Heart left ventricle (tissue), 16 donors: ENCODE data around the gene TMEM255A. TPM values are rescaled to one million over a fixed set of nuclear protein-coding genes. Genes with fewer than 3 reads are reported as not detected.

Experiments
- ATAC-seq, 4 donors: fragments of 200-7000 bp; cut with Tn5 transposase; one replicate each; pipeline ENCODE4 v1.9.1; 2020 to 2022; ENCODE audit warnings: moderate library complexity in 4 of 4, mild to moderate bottlenecking in 3 of 4, moderate number of reproducible peaks in 1 of 4
- DNase-seq, 5 donors: peaks; one replicate each; pipeline ENCODE4 v3.0.0-alpha.2; 2020
- H3K27ac ChIP-seq, 12 donors: fragments of 200-600 bp; sonication (generic) in 4 of 12; one replicate each; pipeline versions ENCODE4 v1.5.0 to v1.8.0; 2016 to 2022; ENCODE audit warnings: mild to moderate bottlenecking in 2 of 12
- H3K27me3 ChIP-seq, 9 donors: fragments of 200-600 bp; sonication (generic) in 2 of 9; one replicate each; pipeline versions ENCODE4 v1.5.1 to v1.8.0; 2016 to 2022; ENCODE audit warnings: mild to moderate bottlenecking in 3 of 9
- H3K36me3 ChIP-seq, 9 donors: fragments of 200-600 bp; sonication (generic) in 2 of 9; one replicate each; pipeline versions ENCODE4 v1.5.0 to v1.8.0; 2018 to 2022; ENCODE audit warnings: mild to moderate bottlenecking in 2 of 9
- H3K4me1 ChIP-seq, 12 donors: fragments of 200-600 bp; sonication (generic) in 4 of 12; one replicate each; pipeline versions ENCODE4 v1.5.0 to v1.8.0; 2016 to 2022; ENCODE audit warnings: mild to moderate bottlenecking in 3 of 12
- H3K4me3 ChIP-seq, 12 donors: fragments of 200-600 bp; sonication (generic) in 4 of 12; one replicate each; pipeline versions ENCODE4 v1.5.0 to v1.8.0; 2017 to 2022; ENCODE audit warnings: mild to moderate bottlenecking in 9 of 12, moderate library complexity in 4 of 12
- H3K9me3 ChIP-seq, 12 donors: fragments of 200-600 bp; sonication (generic) in 4 of 12; one replicate each; pipeline versions ENCODE4 v1.5.0 to v1.8.0; 2016 to 2022; ENCODE audit warnings: mild to moderate bottlenecking in 1 of 12
- CTCF ChIP-seq, 12 donors: fragments of 200-600 bp; sonication (generic) in 4 of 12; IDR thresholded peaks; one replicate each; pipeline versions ENCODE4 v1.5.0 to v1.8.0; 2018 to 2022; ENCODE audit warnings: antibody characterized with exemption in 12 of 12, mild to moderate bottlenecking in 5 of 12
- POLR2A ChIP-seq, 2 donors: fragments of 450-650 bp; IDR thresholded peaks; one replicate each; pipeline ENCODE4 v1.6.1; 2017; ENCODE audit warnings: antibody characterized with exemption in 2 of 2, mild to moderate bottlenecking in 2 of 2, moderate library complexity in 2 of 2
- WGBS, 4 donors: extraction: QIAGEN DNeasy Blood & Tissue Kit in 2 of 4; methylation state at CpG; one replicate each; pipeline versions ENCODE4 v1.1.5 to v1.1.7; 2013 to 2018; 5-methylcytosine and 5-hydroxymethylcytosine counted together
- intact Hi-C, 10 donors: fragments of 100-400 bp; cut with DNase I; formaldehyde crosslinking; loops; one replicate each; pipeline versions ENCODE4 v1.11.1 to v1.14.2; 2022
- polyA plus RNA-seq, 2 donors: library from polyadenylated mRNA; stranded (reverse); fragments of 200-250 nt; gene quantifications; one replicate each; pipeline ENCODE4 v1.2.3, GENCODE V29; 2013
- total RNA-seq, 9 donors: library from RNA; depleted of rRNA in 2 of 9; stranded (reverse); fragments of >200 nt in 2 of 9; fragmentation: NEBNext Ultra II Directional in 3 of 9; extraction: Animal tissue kit (Norgen Biotek cat#: 25700) in 3 of 9; gene quantifications; one replicate each; pipeline versions ENCODE4 v1.1.0 to v1.2.4, GENCODE V29; 2016 to 2023
- donor health status: ischemic (EF 13 %, LVEDD 7.1; RV severe dilation, severe dysfunction).
- donor health status: healthy with polysubstance abuse.
- donor health status: DM: no; HTN: yes; CAD: no.
- donor health status: DM: no; HTN: no; CAD: no.
- donor health status: ischemic (EF 25% LVEDD 6.9; RV normal size, moderate dysfunction).
- donor health status: ischemic (EF 25% LVEDD 5.7; RV mildly dilated, moderate dysfunction).
- donor health status: healthy.
- donor health status: DM: yes; HTN: yes; CAD: no.
- donor health status: ischemic (EF 35%, LVEDD 5.7; RV mildly dilated, moderate dysfunction).
- donor health status: nonischemic (EF 11% LVEDD 7.7; RV severe dilation, severe dysfunction).
- donor health status: DM: yes; HTN: yes; CAD: no.
- donor health status: PGD.
- donor health status: ischemic (EF 29% LVEDD 5.4; RV normal size, mild dysfunction).
- donor health status: nonischemic (EF 23%, LVEDD 6.1; RV moderate dilation, normal function).

The TMEM255A gene
- total and polyA plus RNA-seq, 11 donors: 0.04 to 2.4 (median 0.28) TPM

GRCh38 chrX:120297923-120298322, 13.3 kb downstream of the TMEM255A start:
- TF ChIP-seq CTCF (IDR thresholded peaks at IDR 0.05) (no peak), POLR2A (IDR thresholded peaks at IDR 0.05) (no peak)
- Histone ChIP-seq H3K4me3 (no peak overlapping the region), H3K27ac (no peak overlapping the region), H3K36me3 (no peaks in the 10 kb centered on the region), H3K9me3 (no peaks in the 10 kb centered on the region), H3K4me1 (peaks cover 0 to 11% (median 0%) of the 10 kb centered on the region in 12 donors), H3K27me3 (peaks cover 0 to 5% (median 0%) of the 10 kb centered on the region in 9 donors)
- WGBS, 4 donors: 59 to 97% (median 76%) methylated on average over 1 of the region's 1 CpG
- intact Hi-C loops: no loop called here
- ATAC-seq: no peak
- DNase-seq: no peak

GRCh38 chrX:120294651-120295050, 16.6 kb downstream of the TMEM255A start:
- H3K27ac ChIP-seq: no peak overlapping the region
- ATAC-seq (no peak), DNase-seq (no peak)
- no peaks in the 10 kb centered on the region for H3K36me3 ChIP-seq
- TF ChIP-seq CTCF (IDR thresholded peaks at IDR 0.05) (no peak), POLR2A (IDR thresholded peaks at IDR 0.05) (no peak)
- no peaks in the 10 kb centered on the region for H3K9me3 ChIP-seq
- intact Hi-C loops: no loop called here
- no peaks in the 10 kb centered on the region for H3K4me1 ChIP-seq
- no peak overlapping the region for H3K4me3 ChIP-seq
- peaks cover 0 to 4% (median 0%) of the 10 kb centered on the region in 9 donors for H3K27me3 ChIP-seq

- ATAC-seq (no peak), DNase-seq (no peak)
- H3K27ac ChIP-seq: no peak overlapping the region
- TF ChIP-seq CTCF (IDR thresholded peaks at IDR 0.05) (no peak), POLR2A (IDR thresholded peaks at IDR 0.05) (no peak)
- H3K4me3 ChIP-seq: no peak overlapping the region
- H3K27me3 ChIP-seq: peaks cover 0 to 4% (median 0%) of the 10 kb centered on the region in 9 donors
- no peaks in the 10 kb centered on the region for H3K4me1 ChIP-seq
- H3K36me3 ChIP-seq: no peaks in the 10 kb centered on the region
- intact Hi-C loops: no loop called here
- 59 to 86% (median 73%) methylated on average over 2 of the region's 2 CpGs for WGBS, 4 donors
- no peaks in the 10 kb centered on the region for H3K9me3 ChIP-seq
Observed at GRCh38 chrX:120293015-120293414, 18.2 kb downstream of the TMEM255A start.

GRCh38 chrX:120291211-120291610, 20.1 kb downstream of the TMEM255A start:
- Histone ChIP-seq H3K4me1 (no peaks in the 10 kb centered on the region), H3K36me3 (no peaks in the 10 kb centered on the region), H3K9me3 (no peaks in the 10 kb centered on the region), H3K4me3 (no peak overlapping the region), H3K27ac (no peak overlapping the region), H3K27me3 (no peaks in the 10 kb centered on the region)
- 71 to 91% (median 86%) methylated on average over 6 of the region's 6 CpGs for WGBS, 4 donors
- no peak for DNase-seq
- TF ChIP-seq CTCF (IDR thresholded peaks at IDR 0.05) (no peak), POLR2A (IDR thresholded peaks at IDR 0.05) (no peak)
- intact Hi-C loops: no loop called here
- ATAC-seq: no peak
